GM23338 (cell line): Measurements from ENCODE around the gene SPON2. TPM values are rescaled to one million over a fixed set of nuclear protein-coding genes. Genes with fewer than 3 reads are reported as not detected.

Experiments
- ATAC-seq: fragments of 200-7000 bp; cut with Tn5 transposase; 3 replicates; pipeline ENCODE4 v1.9.1; 2020
- DNase-seq: peaks from one replicate; pipeline ENCODE4 v3.0.0-alpha.2; 2015; ENCODE audit warnings: low spot score
- H2AFZ ChIP-seq: fragments of 200-600 bp; sonication (generic); 2 replicates; pipeline ENCODE4 v1.8.0; 2016; ENCODE audit warnings: antibody characterized with exemption, mild to moderate bottlenecking, moderate library complexity
- H3F3A ChIP-seq: fragments of 200-600 bp; sonication (generic); replicated peaks from 2 replicates; pipeline ENCODE4 v1.8.0; 2017; ENCODE audit warnings: antibody characterized with exemption, mixed run types, low read depth
- H3K27ac ChIP-seq: fragments of 200-600 bp; sonication (generic); 2 replicates; pipeline ENCODE4 v1.6.1; 2016; ENCODE audit warnings: low read depth
- H3K27me3 ChIP-seq: fragments of 200-600 bp; sonication (generic); 2 replicates; pipeline ENCODE4 v1.8.0; 2016; ENCODE audit warnings: mild to moderate bottlenecking, mixed run types, moderate library complexity; ENCODE audit not compliant: insufficient read depth
- H3K36me3 ChIP-seq: fragments of 200-600 bp; sonication (generic); 2 replicates; pipeline ENCODE4 v1.8.0; 2016; ENCODE audit warnings: mild to moderate bottlenecking; ENCODE audit not compliant: insufficient read depth
- H3K4me1 ChIP-seq: fragments of 200-600 bp; sonication (generic); 2 replicates; pipeline ENCODE4 v1.8.0; 2016; ENCODE audit warnings: mild to moderate bottlenecking, moderate library complexity; ENCODE audit not compliant: insufficient read depth
- H3K4me2 ChIP-seq: fragments of 200-600 bp; sonication (generic); 2 replicates; pipeline ENCODE4 v1.7.1; 2017; ENCODE audit warnings: mixed run types
- H3K4me3 ChIP-seq: fragments of 200-600 bp; sonication (generic); 2 replicates; pipeline ENCODE4 v1.6.1; 2016; ENCODE audit warnings: mixed run types
- H3K79me2 ChIP-seq: fragments of 200-600 bp; sonication (generic); replicated peaks from 2 replicates; pipeline ENCODE4 v1.8.0; 2017; ENCODE audit warnings: mild to moderate bottlenecking; ENCODE audit not compliant: insufficient read depth
- H3K9me2 ChIP-seq: fragments of 200-600 bp; sonication (generic); 2 replicates; pipeline ENCODE4 v1.8.0; 2017; ENCODE audit not compliant: insufficient read depth
- H4K20me1 ChIP-seq: fragments of 200-600 bp; sonication (generic); replicated peaks from 2 replicates; pipeline ENCODE4 v1.8.0; 2017; ENCODE audit warnings: mild to moderate bottlenecking; ENCODE audit not compliant: insufficient read depth
- H3K27ac Mint-ChIP-seq: 2 replicates; pipeline ENCODE4 v1.8.0; 2020; ENCODE audit warnings: inconsistent platforms, mild to moderate bottlenecking, moderate library complexity, mixed read lengths
- H3K27me3 Mint-ChIP-seq: 3 replicates; pipeline ENCODE4 v1.8.0; 2022; ENCODE audit warnings: low read depth, mild to moderate bottlenecking, moderate library complexity, mixed read lengths, inconsistent platforms; ENCODE audit not compliant: insufficient read depth, poor library complexity
- H3K36me3 Mint-ChIP-seq: 3 replicates; pipeline ENCODE4 v1.8.0; 2021; ENCODE audit warnings: low read depth, mild to moderate bottlenecking, inconsistent platforms, moderate library complexity, mixed read lengths
- H3K4me1 Mint-ChIP-seq: 3 replicates; pipeline ENCODE4 v1.8.0; 2020; ENCODE audit warnings: mild to moderate bottlenecking, inconsistent platforms, mixed read lengths
- H3K4me3 Mint-ChIP-seq: 3 replicates; pipeline ENCODE4 v1.8.0; 2021; ENCODE audit warnings: moderate library complexity, mild to moderate bottlenecking, inconsistent platforms, mixed read lengths
- H3K9me3 Mint-ChIP-seq: 3 replicates; pipeline ENCODE4 v1.8.0; 2020; ENCODE audit warnings: moderate library complexity, mild to moderate bottlenecking, inconsistent platforms, mixed read lengths
- CREB1 ChIP-seq: fragments of 250-450 bp; sonication (Bioruptor Pico); IDR thresholded peaks from 2 replicates; pipeline ENCODE4 v1.5.0; 2020; ENCODE audit warnings: low read depth, mild to moderate bottlenecking, moderate library complexity
- CTCF ChIP-seq, 2 experiments: fragments of 200-600 bp in 1 of 2; sonication (generic) in 1 of 2; conservative IDR thresholded peaks; 2 replicates each; pipeline versions ENCODE4 v1.5.1 to v1.6.1; 2016 to 2017; ENCODE audit warnings: antibody characterized with exemption in 2 of 2, low read depth in 2 of 2, mild to moderate bottlenecking in 2 of 2, moderate library complexity in 1 of 2
- ETS1 ChIP-seq: IDR thresholded peaks from 2 replicates; pipeline ENCODE4 v1.6.1; 2016; ENCODE audit warnings: antibody characterized with exemption
- EZH2 ChIP-seq: fragments of 200-600 bp; sonication (generic); IDR thresholded peaks from one replicate; pipeline ENCODE4 v1.8.0; 2017; ENCODE audit warnings: antibody characterized with exemption, mild to moderate bottlenecking, low read depth; ENCODE audit not compliant: unreplicated experiment
- EZH2phosphoT487 ChIP-seq: fragments of 200-600 bp; sonication (generic); IDR thresholded peaks from one replicate; pipeline ENCODE4 v1.8.1; 2018; ENCODE audit warnings: antibody characterized with exemption; ENCODE audit not compliant: unreplicated experiment
- JUNB ChIP-seq: IDR thresholded peaks from one replicate; pipeline ENCODE4 v1.6.1; 2016; ENCODE audit warnings: antibody characterized with exemption; ENCODE audit not compliant: unreplicated experiment
- NANOG ChIP-seq: IDR thresholded peaks from 2 replicates; pipeline ENCODE4 v1.6.1; 2016; ENCODE audit warnings: antibody characterized with exemption, borderline replicate concordance
- POLR2AphosphoS5 ChIP-seq: IDR thresholded peaks from 2 replicates; pipeline ENCODE4 v1.6.1; 2016; ENCODE audit warnings: antibody characterized with exemption, low read depth
- REST ChIP-seq: IDR thresholded peaks from one replicate; pipeline ENCODE4 v1.6.1; 2018; ENCODE audit warnings: antibody characterized with exemption; ENCODE audit not compliant: unreplicated experiment
- STAT1 ChIP-seq: IDR thresholded peaks from one replicate; pipeline ENCODE4 v1.6.1; 2016; ENCODE audit warnings: antibody characterized with exemption; ENCODE audit not compliant: unreplicated experiment
- ZNF114 ChIP-seq: fragments of 250-450 bp; sonication (Bioruptor Pico); IDR thresholded peaks from 2 replicates; pipeline ENCODE4 v1.5.0; 2020; ENCODE audit warnings: mild to moderate bottlenecking, moderate library complexity
- ZNF331 ChIP-seq: fragments of 250-450 bp; sonication (Bioruptor Pico); IDR thresholded peaks from 2 replicates; pipeline ENCODE4 v1.5.0; 2020; ENCODE audit warnings: low read depth, mild to moderate bottlenecking, moderate library complexity
- ZNF462 ChIP-seq: fragments of 250-450 bp; sonication (Bioruptor Pico); IDR thresholded peaks from 2 replicates; pipeline ENCODE4 v1.5.0; 2020; ENCODE audit warnings: mild to moderate bottlenecking, moderate library complexity
- polyA plus RNA-seq: library from polyadenylated mRNA; unstranded; fragments of >200 nt; fragmentation: Nextera tagmentation; extraction: Ambion mirVana; gene quantifications from 2 replicates; pipeline ENCODE4 v1.2.1, GENCODE V29; 2016
- total RNA-seq: library from RNA; depleted of rRNA; stranded (reverse); fragments of >200 nt; shearing (Covaris generic); gene quantifications from 2 replicates; pipeline ENCODE4 v1.2.3, GENCODE V29; 2014

SPON2 gene
- total and polyA plus RNA-seq, 2 experiments from 2014 or later, result 2.1 to 2.4 TPM

- H3K4me2 ChIP-seq, result no peak overlapping the region
- H3K27me3 Mint-ChIP-seq, result peaks cover 10% of the 10 kb centered on the region
These were observed 28.1 kb upstream of the SPON2 start for GRCh38 chr4:1200425-1201035.

More at GRCh38 chr4:1200425-1201035, 28.1 kb upstream of the SPON2 start:
- Histone ChIP-seq H3K36me3 (no peaks in the 10 kb centered on the region), H3F3A (no peaks in the 10 kb centered on the region), H3K27me3 (no peaks in the 10 kb centered on the region), H4K20me1 (no peaks in the 10 kb centered on the region), H3K27ac (no peak overlapping the region), H3K9me2 (no peaks in the 10 kb centered on the region), H2AFZ (no peak overlapping the region), H3K4me3 (no peak overlapping the region), H3K4me1 (no peaks in the 10 kb centered on the region), H3K79me2 (no peaks in the 10 kb centered on the region)
- no peaks in the 10 kb centered on the region for H3K36me3 Mint-ChIP-seq
- H3K9me3 Mint-ChIP-seq, result no peaks in the 10 kb centered on the region
- no peak overlapping the region for H3K4me3 Mint-ChIP-seq
- TF ChIP-seq CREB1 (CRISPR knock-in tag) (no peak), STAT1 (no peak), EZH2phosphoT487 (no peak), ZNF114 (CRISPR knock-in tag) (no peak), CTCF (conservative IDR thresholded peaks at IDR 0.05; ENCODE audit: low read depth in 2 of 2) (no peak), ZNF462 (CRISPR knock-in tag) (no peak), REST (no peak), ZNF331 (CRISPR knock-in tag) (no peak), POLR2AphosphoS5 (no peak), NANOG (no peak), ETS1 (no peak), JUNB (no peak), EZH2 (no peak)
- DNase-seq, result no peak
- ATAC-seq, result peak; percentile 15; the same call in 1 of the 3 replicates
- H3K4me1 Mint-ChIP-seq, result no peaks in the 10 kb centered on the region
- no peak overlapping the region for H3K27ac Mint-ChIP-seq
